HS-5 (cell line): ENCODE results near the gene STK11.

Source experiments
- DNase-seq: peaks from one replicate; pipeline ENCODE4 v3.0.0-alpha.2; 2012; ENCODE audit warnings: low read depth

Gene STK11

GRCh38 chr19:1273263-1274041 lies 67.9 kb downstream of the STK11 start:
- no peak for DNase-seq

DNA sequence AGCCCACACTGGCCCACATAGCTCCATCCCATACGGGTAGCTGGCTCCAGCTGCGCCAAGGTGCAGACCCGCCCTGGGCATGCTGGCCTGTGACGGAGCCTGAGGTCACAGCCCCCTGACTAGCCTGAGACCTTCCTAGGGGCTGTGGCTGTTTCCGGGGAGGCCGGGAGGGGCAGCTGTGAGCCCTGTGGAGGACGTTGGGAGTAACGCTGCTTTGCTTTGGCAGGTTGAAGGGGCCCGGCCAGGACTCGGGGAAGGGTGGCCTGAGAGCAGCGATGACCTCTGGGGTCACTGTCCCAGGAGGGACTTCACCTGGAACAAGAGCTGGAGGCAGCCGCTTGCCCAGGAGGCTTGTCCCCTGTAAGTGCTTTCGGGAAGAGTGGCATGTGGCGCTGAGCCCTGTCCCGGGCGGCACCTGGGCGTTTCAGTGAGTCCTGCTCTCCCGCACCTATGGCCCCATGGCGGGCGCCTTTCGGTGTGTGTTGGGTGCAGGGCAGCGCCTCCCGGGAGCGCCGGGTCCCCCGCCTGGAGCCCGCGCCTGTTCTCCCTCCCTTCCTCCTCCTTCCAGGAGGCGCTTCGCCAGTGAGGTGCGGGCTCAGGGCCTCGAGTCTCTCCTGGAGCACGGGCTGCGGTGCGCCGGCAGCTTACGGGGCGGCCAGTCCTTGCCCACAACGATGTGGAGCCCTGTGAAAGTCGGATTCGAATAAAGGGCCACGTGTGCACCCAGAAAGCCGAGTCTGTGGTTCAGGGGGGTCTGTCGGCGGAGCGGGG lies 68.7 kb downstream of the STK11 start:
- no peak for DNase-seq

- DNase-seq = no peak
Observed at GRCh38 chr19:1274852-1275259, 69.3 kb downstream of the STK11 start.

GRCh38 chr19:1275260-1275975 lies 69.8 kb downstream of the STK11 start, which contains the start of gene FAM174C:
TSS of gene FAM174C (plus strand) at chr19:1275530. CDS start at chr19:1275550, 20 bp downstream.
- peak; percentile 68 for DNase-seq

DNA sequence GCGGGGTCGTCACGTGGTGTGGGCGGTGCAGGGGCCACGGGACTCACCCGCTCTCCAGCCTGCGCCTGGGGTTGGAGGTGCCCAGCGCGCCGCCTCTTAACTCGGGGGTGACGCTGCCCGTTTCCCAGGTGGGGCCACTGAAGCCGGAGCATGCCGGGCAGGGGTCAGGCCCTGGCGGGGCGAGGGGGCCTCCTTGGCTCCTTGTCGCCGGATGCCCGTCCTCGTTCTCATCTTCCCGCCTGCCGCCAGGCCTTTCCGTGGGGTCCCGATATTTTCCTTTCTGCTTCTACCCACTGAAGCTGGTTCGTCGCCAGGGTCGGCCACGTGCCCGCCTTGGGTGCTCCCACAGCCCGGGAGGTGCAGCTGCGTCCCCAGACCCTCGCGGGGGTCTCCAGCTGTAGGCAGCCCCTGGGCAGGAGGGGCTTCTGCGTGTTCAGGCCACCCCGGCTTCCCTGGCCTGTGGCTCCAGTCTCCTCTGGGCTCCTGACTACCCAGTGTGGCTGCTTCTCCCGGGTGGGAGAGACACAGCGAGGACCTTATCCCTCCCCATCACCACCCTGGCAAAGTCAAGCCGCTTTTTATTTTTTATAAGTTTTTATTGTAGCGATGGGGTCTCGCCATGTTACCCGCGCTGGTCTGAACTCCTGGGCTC lies 70.5 kb downstream of the STK11 start:
- DNase-seq = no peak

- no peak for DNase-seq
Observed at GRCh38 chr19:1276628-1277022, 71.0 kb downstream of the STK11 start.

DNA sequence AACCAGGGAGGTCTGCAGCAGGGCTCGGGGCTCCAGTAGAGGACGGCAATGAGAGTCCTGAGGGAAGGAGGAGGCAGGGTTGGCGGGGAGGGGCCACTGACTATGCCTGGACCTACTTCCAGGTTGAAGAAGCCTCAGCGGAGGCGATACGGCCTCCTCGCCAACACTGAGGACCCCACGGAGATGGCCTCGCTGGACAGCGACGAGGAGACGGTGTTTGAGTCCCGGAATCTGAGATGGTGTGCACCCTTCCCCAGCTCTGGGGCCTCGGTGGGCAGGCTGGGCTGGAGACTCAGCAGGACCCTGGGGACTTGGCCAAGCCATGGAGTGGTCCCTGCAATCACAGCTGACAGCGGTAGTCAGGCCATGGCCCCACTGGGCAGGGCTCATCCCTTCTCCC lies 71.5 kb downstream of the STK11 start:
- DNase-seq = no peak
